ENCODE measurements around the gene PPP3CA. TPM values are rescaled to one million over a fixed set of nuclear protein-coding genes. Genes with fewer than 3 reads are reported as not detected.

PPP3CA gene
- total RNA-seq, 1 donor from 2014 or later, result 78.2 TPM

DNA sequence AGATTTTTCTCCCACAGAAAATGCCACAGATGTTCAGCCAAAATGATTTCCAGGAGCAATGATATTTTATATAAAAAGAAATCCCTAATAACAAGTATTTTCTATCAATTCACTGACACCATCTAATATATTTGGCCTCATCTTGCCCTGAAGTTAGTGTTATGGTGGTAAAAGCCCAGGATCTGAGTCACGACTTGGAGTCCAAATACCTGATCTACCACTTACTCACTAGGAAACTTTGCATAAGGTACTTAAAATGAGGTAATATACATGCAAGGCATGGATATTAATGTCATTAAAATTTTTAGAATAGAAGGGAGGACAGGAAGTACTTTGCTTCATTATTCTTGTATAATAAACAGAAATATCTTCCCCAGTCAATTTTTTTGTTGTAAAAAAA is 16.3 kb downstream of the PPP3CA start:
- no peak for DNase-seq

DNA sequence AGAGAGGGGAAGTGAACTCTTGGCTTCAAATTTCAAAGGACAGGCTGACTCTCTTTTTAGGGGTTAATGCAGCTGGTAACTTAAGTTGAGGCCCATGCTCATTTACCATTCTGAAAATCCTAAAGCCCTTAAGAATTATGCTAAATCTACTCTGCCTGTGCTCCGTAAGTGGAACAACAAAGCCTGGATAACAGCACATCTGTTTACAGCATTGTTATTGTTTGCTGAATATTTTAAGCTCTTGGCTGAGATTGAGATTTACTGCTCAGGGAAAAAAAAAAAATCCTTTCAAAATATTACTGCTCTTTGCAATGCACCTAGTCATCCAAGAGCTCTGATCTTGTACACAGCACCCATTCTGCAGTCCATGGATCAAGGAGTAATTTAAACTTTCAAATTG is 17.7 kb downstream of the PPP3CA start:
- DNase-seq, result no peak

DNA sequence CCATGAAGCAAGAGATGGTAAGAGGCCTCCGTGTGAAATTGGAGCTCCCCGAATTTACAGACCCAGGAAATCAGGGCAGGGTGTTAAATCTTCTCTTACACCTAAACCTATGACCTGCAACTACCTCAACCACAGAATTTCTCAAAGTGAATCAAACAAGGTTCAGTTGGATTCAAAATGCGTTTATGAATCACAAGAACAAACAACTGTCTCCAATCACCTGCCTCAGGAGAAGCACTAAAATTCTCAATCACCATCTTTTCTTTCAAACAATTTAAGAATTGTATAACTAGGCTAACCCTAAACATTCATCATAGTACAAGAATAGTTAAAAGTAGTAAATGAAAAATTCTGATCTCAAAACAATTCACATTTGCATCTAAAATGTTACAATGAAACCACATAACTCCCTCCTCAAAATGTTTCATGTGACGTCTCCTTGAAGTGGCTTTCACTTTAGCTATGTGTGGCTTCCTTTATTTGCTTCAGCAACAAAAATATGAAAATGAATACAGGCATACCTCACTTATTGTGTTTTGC is 19.2 kb downstream of the PPP3CA start:
- DNase-seq, result no peak

DNA sequence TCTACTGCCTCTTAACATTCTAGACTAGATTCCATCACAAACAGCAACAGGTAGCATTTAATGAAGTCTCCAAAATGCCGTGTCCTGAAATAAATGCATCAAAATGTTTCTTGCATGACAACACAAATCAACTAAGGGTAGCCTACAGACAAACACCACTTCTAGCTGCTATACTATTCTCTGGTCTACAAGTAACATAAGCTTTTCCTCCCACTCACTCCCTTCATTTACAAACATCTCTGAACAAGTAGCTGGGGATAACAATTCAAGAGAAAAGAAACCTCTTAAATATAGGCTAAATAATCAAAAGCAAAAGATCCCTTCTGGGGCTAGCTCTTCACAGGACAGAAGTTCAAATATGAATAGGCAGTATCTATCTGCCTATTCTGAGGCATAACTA is 20.8 kb downstream of the PPP3CA start:
- DNase-seq, result no peak

DNA sequence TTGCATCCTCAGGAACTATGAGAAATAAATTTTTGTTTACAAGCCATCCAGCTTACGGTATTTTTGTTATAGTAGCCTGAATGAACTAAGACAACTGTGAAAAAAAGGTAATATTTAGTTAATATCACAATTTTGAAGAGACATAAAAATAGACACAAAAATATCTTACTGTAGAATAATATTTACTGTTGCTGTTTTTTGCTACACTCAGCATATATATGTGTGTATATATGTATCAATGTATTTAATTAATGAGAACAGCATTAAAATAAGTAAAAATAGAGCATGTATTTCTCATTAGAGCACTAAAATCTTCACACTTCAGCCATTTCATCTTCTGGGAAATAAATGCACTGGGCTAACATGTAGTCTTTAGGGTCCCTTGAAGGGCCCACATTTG is 24.6 kb downstream of the PPP3CA start:
- DNase-seq, result no peak

DNA sequence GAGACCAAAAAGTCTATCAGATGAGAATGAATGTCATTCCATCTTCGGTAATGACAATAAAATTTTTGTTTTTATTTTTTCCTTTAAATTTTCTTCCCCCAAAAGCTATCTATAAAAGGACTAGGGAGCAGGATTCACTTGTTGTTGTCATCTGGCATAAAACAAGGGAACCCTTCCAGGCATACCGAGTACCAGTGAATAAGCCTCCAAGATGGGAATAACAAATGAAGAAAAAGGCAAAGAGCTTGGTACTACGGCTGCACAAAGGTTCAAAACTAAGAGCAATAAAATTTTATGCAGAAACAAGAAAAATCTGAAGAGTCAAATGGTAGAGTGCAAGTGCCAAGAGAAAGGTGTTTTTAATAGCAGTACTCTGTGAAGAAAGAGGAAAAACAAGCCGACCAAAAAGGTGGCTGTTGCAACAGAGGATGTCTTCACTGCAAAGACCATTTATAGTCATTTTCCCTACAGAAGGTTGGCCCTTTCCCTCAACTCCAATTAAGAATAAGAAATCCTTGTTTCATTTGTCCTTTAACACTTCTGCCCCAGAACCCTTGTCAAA is 25.8 kb downstream of the PPP3CA start:
- DNase-seq, result no peak

DNA sequence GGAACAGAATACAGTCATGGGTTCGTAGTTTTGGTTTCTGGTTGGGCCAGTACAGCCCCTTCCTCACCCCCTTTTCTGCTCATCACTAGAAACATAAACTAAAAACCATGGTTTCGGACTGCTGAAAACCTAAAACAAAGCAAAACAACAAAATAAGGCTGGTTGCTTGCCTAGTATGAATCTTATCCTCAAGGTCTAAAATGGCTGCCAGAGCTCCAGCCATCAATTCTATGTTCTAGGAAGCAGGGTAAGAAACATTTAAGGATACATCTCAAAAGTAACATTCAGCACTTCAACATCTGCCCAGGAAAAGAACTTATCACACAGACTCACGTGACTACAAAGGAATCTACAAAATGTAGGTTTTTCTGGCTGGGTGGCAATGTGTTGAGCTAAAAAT is 31.5 kb downstream of the PPP3CA start:
- DNase-seq, result no peak

DNA sequence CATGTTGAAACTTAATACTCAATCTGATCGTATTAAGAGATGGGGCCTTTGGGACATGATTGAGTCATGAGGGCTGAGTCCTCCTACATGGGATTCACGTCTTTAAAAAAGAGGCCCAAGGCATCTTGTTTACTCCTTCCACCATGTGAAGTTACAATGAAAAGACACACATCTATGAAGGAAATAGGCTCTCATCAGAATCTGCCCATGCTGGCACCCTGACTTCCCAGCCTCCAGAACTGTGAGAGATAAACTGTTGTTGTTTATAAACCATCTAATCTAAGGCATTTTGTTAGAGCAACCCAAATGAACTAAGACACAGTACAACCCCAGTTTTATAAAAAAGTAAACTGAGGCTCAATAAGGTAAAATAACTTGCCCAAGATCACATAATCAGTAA is 32.3 kb downstream of the PPP3CA start:
- no peak for DNase-seq

DNA sequence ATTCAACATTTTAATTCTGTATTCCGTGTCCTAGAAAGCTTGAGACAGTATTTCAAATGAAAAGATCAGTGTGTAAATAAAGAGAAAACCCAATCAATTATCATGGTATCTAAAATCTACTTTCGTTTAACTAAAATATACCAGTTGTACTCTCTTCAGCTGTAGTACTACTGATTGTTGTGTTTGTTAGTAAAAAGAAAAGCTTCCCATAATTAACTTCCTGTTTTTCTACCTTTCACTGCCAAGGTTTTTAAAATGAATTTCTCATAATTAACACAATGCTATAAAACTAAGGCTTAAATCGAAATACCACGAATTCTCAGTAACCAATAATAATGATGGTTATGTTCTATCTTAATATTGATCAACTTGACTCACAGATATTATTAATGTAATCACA is 37.4 kb downstream of the PPP3CA start:
- no peak for DNase-seq

DNA sequence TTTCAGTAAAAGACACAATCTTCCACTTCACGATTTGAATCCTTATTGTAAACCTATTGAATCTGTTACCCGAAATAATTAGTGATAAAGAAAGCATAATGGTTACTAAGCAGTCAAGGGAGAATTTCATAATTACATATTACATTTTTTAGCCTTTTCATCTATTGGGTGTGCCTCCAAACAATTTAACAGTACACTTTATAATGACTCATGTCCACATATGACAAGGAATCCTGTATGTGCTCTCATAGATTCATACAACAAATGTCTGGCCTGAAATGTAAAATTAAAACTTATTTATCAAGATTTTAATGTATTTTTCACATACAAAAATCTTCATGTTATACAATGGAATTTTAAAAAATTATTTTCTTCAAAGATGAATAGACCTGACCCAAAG is 39.4 kb downstream of the PPP3CA start:
- DNase-seq, result no peak

DNA sequence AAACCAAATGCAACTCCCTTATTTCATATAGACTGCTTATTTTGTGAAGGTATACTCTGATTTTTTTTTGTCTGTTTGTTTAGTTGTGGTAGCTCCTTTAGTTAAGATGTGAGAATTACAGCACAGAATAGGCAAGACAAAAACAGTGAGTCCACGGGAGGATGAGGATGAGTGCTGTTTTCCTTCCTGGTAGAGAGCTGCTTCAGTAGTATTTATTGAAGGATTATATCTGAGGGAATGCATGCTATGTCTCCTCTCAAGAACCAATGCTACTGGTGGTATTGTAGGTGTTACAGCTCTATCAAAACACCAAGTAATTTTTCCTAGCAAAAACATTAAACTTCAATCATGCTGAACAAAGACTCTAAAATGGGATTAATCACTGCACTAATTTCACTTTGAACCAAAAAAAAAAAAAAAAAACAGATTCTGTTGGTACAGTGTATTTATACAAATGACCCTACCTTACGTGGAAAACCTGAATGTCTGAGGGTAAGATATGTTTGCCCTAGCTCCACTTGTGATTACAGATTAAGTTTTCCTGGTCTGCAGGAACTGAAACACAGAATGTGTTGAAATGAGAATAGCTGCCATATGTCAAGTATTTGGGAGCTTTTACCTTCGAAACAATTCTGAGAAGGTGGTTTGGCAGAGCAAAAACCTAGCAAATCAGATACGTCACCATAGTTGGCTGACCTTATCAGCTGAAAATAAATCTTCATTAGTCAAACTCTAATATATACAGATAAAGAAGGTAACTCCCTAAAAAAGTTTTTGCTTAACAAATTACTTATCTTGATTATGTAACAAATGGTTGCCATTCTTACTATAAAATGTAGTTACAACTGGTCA is 40.3 kb downstream of the PPP3CA start:
- DNase-seq, result no peak

DNA sequence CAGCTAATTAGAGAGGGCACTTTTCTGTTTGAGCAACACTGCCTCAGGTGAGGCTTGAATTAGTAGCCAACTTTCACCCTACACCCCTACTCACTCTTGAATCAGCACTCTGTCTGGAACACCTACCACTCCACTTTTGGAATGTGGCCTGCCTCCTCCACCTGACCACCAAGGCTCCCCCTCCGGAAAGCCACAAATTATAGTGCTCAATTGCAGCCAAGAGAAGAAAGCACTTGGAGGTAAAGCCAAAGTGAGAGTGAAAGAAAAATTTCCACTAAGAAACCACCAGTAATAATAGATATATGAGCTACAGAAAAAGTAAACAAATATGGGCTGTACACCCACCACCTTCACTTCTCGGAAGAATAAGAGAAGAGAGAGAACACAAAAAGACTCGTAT is 41.1 kb downstream of the PPP3CA start:
- DNase-seq, result no peak

DNA sequence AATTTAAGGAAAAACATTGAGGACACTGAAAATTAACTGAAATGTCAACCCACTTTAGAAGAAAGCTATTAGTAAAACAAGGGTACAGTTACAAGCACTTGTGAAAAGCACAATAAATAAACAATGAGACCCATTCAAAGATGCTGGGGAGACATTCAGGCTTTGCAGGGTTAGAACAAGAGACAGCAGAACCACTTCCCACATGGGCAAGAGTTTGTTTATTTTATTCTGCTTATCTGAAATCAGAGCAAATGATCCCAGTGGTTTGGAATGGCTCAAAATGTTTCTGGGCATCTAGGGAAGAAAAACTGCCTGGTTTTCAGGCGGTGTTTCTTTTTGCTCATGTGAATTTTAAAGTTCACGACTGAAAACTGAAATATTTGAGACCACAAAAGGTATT is 42.4 kb downstream of the PPP3CA start:
- DNase-seq, result no peak

DNA sequence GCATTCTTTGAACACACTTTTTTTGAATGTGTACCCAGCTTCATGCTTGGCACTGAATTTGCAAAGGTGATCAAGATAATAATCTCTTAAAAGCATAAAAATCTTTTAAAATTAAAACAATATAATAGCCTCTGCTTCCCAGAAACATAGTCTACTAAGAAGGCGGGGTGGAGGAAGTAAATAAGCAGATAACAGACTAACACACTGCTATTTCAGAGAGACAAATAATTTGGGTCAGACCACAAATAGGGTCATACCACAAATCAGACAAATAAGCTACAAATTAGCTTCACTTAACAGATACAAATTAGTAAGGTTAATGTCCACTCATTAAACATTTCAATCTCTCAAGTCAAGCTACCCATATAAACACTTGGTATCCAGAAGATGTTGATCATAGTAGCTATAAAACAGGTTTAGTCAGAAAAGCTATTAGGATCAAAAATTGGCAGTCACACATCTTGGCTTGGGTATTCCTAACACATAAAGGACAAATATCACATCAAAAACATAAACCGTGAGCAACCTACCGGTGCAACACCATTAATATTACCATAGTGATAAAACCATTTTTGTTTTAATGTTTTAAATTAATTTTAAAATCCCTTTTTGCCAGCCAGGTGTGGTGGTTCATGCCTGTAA is 47.3 kb downstream of the PPP3CA start:
- DNase-seq, result no peak

DNA sequence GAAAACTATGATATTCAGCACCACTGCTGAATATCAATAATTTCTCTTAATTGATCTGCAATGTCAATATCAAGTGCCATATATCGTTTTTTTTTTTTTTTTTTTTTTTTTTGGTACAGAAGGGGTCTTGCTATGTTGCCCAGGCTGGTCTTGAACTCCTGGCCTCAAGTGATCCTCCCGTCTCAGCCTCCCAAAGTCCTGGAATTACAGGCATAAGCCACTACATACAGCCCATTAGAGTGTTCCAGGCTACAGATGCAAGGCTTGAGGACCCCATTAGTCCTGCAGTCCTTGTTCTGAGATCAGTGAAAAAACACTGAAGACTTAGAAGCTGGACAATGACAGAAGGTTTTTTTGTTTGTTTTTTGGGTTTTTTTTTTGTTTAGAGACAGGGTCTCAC is 48.3 kb downstream of the PPP3CA start:
- DNase-seq, result no peak

DNA sequence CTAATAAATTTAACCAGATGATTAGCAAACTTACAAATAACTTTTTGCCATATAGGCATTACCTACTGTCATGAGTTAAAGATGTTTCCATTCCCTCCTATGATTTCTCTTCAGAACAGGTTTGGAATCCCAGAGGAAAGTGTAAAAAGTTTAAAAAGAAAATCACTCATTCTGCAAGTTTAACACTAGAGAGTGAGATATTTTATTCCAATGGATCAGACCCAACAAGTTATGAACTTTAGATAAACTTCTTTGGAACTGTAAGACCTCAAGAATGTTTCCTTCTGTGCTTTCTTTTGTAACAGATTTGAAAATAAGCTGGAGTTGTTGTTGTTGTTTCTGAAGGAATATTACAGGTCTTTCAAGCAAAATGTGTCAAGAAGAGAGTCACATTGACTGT is 51.6 kb downstream of the PPP3CA start:
- DNase-seq, result no peak

DNA sequence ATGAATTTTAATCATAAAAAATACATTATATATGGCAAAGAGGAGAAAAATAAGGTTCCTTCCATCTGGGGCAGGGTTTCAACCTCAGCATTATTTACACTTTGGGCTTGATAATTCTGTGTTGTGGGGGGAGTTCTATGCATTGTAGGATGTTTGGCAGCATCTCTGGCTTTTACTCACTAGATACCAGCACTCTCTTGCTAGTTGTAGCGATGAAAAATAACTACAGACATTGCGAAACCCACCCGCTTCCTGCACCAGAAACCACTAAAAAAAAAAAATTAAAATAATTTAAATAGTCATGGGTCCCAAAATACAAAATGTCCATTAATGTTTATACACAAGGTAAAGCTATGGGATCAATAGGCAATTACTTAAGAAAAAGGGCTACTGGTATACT is 52.7 kb downstream of the PPP3CA start:
- DNase-seq, result no peak

DNA sequence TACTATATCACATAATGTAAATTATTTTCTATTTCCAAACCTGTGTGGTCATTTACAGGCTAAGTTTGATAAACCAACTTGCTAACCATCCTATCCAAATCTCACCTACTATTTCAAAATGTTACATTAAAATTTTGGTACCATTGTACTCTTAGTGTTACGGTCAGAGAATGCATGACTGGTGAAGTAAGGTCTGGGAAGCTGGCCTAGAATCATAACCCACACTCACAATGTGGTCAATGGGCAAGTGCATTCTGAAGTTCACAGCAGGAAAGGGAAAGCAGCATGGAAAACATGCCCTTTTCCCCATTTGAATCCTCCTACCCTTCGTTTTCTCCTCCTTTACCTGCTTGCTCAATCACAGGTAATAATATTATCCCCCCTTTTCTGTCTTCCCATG is 54.4 kb downstream of the PPP3CA start:
- no peak for DNase-seq

DNA sequence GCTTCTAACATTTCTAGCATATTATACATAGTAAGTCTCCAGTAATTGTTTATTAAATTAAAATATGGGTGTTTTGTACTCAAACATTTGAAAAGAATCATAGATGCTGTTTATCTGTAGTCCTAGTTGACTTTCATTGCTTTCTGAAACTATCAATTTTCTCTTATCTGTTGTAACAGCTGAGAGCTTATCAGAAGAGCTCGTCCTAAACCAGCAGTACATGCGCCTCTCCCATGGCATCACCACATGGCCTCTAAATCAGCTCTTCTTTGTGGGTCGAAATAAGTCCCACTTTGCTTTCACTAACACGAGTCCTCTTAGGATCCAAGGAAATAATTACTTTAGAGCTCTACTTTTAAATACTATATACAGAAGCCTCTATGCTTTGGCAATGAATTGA is 55.1 kb downstream of the PPP3CA start:
- DNase-seq, result no peak

DNA sequence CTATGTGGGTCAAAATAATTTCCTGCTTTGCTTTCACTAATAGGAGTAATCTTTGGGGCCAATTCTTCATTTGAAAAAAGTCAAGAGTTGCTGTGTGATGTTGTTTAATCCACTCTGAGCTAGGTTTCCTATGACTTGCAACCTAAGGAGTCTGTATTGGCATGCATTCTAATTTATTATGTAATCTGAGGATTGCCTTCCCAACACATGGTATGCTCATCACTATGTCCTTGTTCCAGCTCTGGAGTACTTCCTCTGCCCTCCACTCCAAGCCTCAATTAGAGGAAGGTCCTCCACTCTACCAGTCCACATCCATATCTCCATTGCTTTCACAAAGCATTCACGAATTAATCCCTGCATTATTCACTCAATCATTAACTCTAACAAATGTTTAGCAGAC is 56.1 kb downstream of the PPP3CA start:
- DNase-seq, result no peak

DNA sequence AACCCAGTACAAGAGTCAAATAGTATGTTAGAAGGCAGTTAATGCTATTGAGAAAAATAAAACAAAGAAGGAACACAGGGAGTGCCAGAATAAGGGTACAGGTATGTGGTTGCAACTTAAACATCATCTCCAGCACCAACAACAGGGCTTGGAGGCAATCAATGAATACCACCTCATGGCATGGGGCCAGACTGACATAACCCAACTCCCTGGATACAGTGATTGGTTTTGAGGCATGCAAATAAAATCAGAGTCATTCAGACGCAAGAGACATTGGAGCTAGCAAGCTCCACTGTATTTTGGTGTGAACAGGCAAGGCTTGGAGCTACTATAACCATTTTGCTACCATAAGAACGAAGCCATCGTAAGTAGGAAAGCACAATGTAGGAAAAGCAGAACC is 56.7 kb downstream of the PPP3CA start:
- no peak for DNase-seq

DNA sequence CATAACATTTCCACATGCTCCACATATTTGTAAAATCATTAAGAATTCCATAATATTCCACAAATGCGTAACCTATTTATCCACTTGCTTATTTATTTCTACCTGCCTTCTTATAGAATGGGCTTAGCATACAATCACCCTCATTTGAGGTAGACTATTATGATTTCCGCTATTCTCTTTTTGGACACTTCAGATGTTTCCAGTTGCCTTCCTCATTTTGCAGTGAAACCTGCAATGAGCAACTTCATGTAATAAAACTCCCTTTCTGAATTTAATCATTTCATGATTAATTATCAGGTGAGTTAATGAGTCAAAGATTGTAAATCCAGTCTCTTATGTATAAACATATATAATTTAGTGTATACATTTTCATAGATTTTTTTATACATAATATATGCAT is 58.0 kb downstream of the PPP3CA start:
- DNase-seq, result no peak

DNA sequence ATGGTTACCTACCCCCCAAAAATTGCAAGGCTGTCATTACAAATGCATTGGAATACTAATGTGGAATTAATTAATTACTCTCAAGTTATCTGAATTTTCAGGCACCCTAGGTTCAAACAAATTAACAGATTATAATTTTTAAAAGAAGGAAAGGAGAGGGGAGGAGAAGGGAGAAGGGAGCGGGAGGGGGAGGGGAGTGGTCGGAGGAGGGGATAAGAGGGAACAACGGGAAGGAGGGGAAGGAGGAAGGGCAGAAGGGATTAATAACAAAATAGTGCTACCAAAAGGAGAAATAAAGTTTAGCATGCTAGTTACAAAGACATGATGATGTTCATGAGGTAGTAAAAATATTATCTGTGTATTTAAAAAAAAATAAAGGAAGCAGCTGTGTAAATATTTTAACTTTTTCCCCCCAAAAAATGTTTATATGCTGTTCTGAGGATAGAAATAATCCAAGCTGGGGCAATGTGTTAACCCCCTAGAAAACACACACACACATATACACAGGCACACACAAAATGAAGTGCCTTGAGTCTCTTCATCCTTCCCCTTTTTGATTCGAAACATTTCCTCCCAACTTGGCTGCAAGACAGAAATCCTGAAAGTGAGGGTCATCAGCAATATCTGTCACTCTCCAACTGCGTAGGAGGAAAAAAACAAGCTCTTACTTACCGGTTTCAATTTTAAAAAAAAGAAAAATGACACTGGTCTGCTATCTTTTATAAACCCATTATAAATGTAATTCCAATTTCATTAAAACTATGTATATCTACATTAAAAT is 58.8 kb downstream of the PPP3CA start:
- peak; percentile 14 for DNase-seq
